ENCODE results near the gene DPP4. TPM values are rescaled to one million over a fixed set of nuclear protein-coding genes. Genes with fewer than 3 reads are reported as not detected.

DPP4 gene
- total and polyA plus RNA-seq, 2 of the 13 experiments (the other 11 are each of a cell fraction or from before 2014, with no cell fraction given) = 39.4 to 109 TPM

- TF ChIP-seq IKZF5 (CRISPR knock-in tag; IDR thresholded peaks at IDR 0.05) (no peak), SMARCE1 (IDR thresholded peaks at IDR 0.05; ENCODE audit: borderline replicate concordance) (no peak), NCOA2 (CRISPR knock-in tag; IDR thresholded peaks at IDR 0.05) (peak; percentile 72; the same call in 1 of the 2 replicates), GABPB1 (CRISPR knock-in tag; IDR thresholded peaks at IDR 0.05) (no peak), ETV5 (CRISPR knock-in tag; IDR thresholded peaks at IDR 0.05; ENCODE audit: borderline replicate concordance) (peak; percentile 67; the same call in 1 of the 2 replicates), ZKSCAN5 (CRISPR knock-in tag; IDR thresholded peaks at IDR 0.05) (peak; percentile 79; the same call in 1 of the 2 replicates), ZNF598 (CRISPR knock-in tag; IDR thresholded peaks at IDR 0.05; ENCODE audit: borderline replicate concordance) (no peak), ZSCAN9 (CRISPR knock-in tag; IDR thresholded peaks at IDR 0.05; ENCODE audit: borderline replicate concordance) (no peak), HDAC1 (CRISPR knock-in tag; IDR thresholded peaks at IDR 0.05) (no peak), NONO (IDR thresholded peaks at IDR 0.05) (no peak), NONO (CRISPR knock-in tag; conservative IDR thresholded peaks at IDR 0.05) (no peak), ZNF326 (CRISPR knock-in tag; IDR thresholded peaks at IDR 0.05; ENCODE audit: borderline replicate concordance) (no peak), ZNF180 (CRISPR knock-in tag; IDR thresholded peaks at IDR 0.05; ENCODE audit: borderline replicate concordance, low read depth) (no peak), FIP1L1 (IDR thresholded peaks at IDR 0.05; ENCODE audit: borderline replicate concordance, insufficient read depth, low read depth, low read length) (no peak), ZFP82 (CRISPR knock-in tag; IDR thresholded peaks at IDR 0.05; ENCODE audit: borderline replicate concordance) (no peak)
- TF ChIP-seq, protein P1, sequence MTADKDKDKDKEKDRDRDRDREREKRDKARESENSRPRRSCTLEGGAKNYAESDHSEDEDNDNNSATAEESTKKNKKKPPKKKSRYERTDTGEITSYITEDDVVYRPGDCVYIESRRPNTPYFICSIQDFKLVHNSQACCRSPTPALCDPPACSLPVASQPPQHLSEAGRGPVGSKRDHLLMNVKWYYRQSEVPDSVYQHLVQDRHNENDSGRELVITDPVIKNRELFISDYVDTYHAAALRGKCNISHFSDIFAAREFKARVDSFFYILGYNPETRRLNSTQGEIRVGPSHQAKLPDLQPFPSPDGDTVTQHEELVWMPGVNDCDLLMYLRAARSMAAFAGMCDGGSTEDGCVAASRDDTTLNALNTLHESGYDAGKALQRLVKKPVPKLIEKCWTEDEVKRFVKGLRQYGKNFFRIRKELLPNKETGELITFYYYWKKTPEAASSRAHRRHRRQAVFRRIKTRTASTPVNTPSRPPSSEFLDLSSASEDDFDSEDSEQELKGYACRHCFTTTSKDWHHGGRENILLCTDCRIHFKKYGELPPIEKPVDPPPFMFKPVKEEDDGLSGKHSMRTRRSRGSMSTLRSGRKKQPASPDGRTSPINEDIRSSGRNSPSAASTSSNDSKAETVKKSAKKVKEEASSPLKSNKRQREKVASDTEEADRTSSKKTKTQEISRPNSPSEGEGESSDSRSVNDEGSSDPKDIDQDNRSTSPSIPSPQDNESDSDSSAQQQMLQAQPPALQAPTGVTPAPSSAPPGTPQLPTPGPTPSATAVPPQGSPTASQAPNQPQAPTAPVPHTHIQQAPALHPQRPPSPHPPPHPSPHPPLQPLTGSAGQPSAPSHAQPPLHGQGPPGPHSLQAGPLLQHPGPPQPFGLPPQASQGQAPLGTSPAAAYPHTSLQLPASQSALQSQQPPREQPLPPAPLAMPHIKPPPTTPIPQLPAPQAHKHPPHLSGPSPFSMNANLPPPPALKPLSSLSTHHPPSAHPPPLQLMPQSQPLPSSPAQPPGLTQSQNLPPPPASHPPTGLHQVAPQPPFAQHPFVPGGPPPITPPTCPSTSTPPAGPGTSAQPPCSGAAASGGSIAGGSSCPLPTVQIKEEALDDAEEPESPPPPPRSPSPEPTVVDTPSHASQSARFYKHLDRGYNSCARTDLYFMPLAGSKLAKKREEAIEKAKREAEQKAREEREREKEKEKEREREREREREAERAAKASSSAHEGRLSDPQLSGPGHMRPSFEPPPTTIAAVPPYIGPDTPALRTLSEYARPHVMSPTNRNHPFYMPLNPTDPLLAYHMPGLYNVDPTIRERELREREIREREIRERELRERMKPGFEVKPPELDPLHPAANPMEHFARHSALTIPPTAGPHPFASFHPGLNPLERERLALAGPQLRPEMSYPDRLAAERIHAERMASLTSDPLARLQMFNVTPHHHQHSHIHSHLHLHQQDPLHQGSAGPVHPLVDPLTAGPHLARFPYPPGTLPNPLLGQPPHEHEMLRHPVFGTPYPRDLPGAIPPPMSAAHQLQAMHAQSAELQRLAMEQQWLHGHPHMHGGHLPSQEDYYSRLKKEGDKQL (CRISPR knock-in tag; IDR thresholded peaks at IDR 0.05; ENCODE audit: low read depth) = 0 out of 2 replicates have a peak, but pooled peaks have one; percentile 31
- TF ChIP-seq, protein P2, sequence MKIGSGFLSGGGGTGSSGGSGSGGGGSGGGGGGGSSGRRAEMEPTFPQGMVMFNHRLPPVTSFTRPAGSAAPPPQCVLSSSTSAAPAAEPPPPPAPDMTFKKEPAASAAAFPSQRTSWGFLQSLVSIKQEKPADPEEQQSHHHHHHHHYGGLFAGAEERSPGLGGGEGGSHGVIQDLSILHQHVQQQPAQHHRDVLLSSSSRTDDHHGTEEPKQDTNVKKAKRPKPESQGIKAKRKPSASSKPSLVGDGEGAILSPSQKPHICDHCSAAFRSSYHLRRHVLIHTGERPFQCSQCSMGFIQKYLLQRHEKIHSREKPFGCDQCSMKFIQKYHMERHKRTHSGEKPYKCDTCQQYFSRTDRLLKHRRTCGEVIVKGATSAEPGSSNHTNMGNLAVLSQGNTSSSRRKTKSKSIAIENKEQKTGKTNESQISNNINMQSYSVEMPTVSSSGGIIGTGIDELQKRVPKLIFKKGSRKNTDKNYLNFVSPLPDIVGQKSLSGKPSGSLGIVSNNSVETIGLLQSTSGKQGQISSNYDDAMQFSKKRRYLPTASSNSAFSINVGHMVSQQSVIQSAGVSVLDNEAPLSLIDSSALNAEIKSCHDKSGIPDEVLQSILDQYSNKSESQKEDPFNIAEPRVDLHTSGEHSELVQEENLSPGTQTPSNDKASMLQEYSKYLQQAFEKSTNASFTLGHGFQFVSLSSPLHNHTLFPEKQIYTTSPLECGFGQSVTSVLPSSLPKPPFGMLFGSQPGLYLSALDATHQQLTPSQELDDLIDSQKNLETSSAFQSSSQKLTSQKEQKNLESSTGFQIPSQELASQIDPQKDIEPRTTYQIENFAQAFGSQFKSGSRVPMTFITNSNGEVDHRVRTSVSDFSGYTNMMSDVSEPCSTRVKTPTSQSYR (CRISPR knock-in tag; IDR thresholded peaks at IDR 0.05; ENCODE audit: borderline replicate concordance) = no peak; the same call in 1 of the 2 replicates
- TF ChIP-seq, protein P3, sequence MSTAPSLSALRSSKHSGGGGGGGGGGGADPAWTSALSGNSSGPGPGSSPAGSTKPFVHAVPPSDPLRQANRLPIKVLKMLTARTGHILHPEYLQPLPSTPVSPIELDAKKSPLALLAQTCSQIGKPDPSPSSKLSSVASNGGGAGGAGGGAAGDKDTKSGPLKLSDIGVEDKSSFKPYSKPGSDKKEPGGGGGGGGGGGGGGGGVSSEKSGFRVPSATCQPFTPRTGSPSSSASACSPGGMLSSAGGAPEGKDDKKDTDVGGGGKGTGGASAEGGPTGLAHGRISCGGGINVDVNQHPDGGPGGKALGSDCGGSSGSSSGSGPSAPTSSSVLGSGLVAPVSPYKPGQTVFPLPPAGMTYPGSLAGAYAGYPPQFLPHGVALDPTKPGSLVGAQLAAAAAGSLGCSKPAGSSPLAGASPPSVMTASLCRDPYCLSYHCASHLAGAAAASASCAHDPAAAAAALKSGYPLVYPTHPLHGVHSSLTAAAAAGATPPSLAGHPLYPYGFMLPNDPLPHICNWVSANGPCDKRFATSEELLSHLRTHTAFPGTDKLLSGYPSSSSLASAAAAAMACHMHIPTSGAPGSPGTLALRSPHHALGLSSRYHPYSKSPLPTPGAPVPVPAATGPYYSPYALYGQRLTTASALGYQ (CRISPR knock-in tag; IDR thresholded peaks at IDR 0.05) = peak; percentile 68; the same call in 1 of the 2 replicates
Observed at GRCh38 chr2:162074928-162075688, 1.1 kb upstream of the DPP4 start (continued).
